Tibial nerve (tissue), 4 donors: ENCODE results near the gene VDAC1.

ENCODE experiments used
- EP300 ChIP-seq, 2 donors: sonication (generic); formaldehyde crosslinking; IDR thresholded peaks; one replicate each; pipeline ENCODE4 v1.6.1; 2017; ENCODE audit warnings: antibody characterized with exemption in 2 of 2, mild to moderate bottlenecking in 1 of 2
- POLR2A ChIP-seq, 2 donors: fragments of 450-650 bp; IDR thresholded peaks; one replicate each; pipeline ENCODE4 v1.6.1; 2017; ENCODE audit warnings: antibody characterized with exemption in 2 of 2, mild to moderate bottlenecking in 2 of 2, moderate library complexity in 2 of 2
- TF ChIP-seq, protein P1 (sequence below), 5 experiments: fragments of 200-600 bp in 3 of 5; fragments of 450-650 bp in 2 of 5; sonication (generic) in 3 of 5; IDR thresholded peaks; one replicate each; pipeline ENCODE4 v1.5.1; 2016 to 2019; ENCODE audit warnings: antibody characterized with exemption in 5 of 5, mild to moderate bottlenecking in 3 of 5, moderate library complexity in 2 of 5

DNA sequence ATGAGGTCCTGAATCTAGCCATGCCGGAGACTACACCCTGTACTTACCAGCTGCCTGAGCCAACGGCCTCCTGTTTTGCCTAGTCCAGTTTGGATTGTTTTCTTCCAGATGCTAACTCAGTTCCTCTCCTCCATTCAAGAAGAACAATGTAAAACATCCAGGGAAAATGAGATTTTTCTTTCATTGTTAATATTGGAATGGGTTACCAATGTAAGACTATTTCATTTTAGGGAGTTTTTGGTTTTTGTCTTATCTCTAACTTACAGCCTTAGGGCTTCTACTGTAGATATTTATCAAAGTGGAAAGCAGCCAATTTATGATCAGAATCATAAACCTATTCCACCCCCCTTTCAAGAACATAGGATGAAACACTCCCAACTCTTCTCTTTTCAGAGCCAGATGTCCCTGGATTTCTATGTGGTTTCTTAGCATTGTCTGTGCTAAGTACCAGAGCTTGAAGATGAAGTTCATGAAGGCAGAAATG lies 3.5 kb upstream of the VDAC1 start:
- TF ChIP-seq POLR2A (IDR thresholded peaks at IDR 0.05) (no peak), EP300 (IDR thresholded peaks at IDR 0.05) (no peak)
- TF ChIP-seq, protein P1, sequence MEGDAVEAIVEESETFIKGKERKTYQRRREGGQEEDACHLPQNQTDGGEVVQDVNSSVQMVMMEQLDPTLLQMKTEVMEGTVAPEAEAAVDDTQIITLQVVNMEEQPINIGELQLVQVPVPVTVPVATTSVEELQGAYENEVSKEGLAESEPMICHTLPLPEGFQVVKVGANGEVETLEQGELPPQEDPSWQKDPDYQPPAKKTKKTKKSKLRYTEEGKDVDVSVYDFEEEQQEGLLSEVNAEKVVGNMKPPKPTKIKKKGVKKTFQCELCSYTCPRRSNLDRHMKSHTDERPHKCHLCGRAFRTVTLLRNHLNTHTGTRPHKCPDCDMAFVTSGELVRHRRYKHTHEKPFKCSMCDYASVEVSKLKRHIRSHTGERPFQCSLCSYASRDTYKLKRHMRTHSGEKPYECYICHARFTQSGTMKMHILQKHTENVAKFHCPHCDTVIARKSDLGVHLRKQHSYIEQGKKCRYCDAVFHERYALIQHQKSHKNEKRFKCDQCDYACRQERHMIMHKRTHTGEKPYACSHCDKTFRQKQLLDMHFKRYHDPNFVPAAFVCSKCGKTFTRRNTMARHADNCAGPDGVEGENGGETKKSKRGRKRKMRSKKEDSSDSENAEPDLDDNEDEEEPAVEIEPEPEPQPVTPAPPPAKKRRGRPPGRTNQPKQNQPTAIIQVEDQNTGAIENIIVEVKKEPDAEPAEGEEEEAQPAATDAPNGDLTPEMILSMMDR (IDR thresholded peaks at IDR 0.05), result no peak
